WTC11 (cell line): ENCODE results near the gene STX18. TPM values are rescaled to one million over a fixed set of nuclear protein-coding genes. Genes with fewer than 3 reads are reported as not detected.

ENCODE experiments used
- ATAC-seq: fragments of 200-7000 bp; cut with Tn5 transposase; 2 replicates; pipeline ENCODE4 v1.10.0; 2021; ENCODE audit warnings: mild to moderate bottlenecking, moderate library complexity
- CTCF ChIA-PET: fragments of 300-600 bp; sonication (Branson Sonifier 250); formaldehyde crosslinking; loops from one replicate; lab custom pipeline; 2021; ENCODE audit warnings: antibody characterized with exemption; lab: Charles Lee
- POLR2A ChIA-PET: fragments of 350-600 bp; sonication (Branson Sonifier 250); formaldehyde crosslinking; loops from one replicate; lab custom pipeline; 2021; ENCODE audit warnings: antibody characterized with exemption; lab: Charles Lee
- DNase-seq: peaks from one replicate; pipeline ENCODE4 v3.0.0; 2021; ENCODE audit warnings: low spot score
- H3K27ac Mint-ChIP-seq: 2 replicates; pipeline ENCODE4 v1.8.0; 2021; ENCODE audit warnings: mixed read lengths
- H3K27me3 Mint-ChIP-seq: 2 replicates; pipeline ENCODE4 v1.8.0; 2021; ENCODE audit warnings: low read depth, mild to moderate bottlenecking, moderate library complexity, mixed read lengths
- H3K36me3 Mint-ChIP-seq: 2 replicates; pipeline ENCODE4 v1.8.0; 2021; ENCODE audit warnings: mixed read lengths
- H3K4me1 Mint-ChIP-seq: 2 replicates; pipeline ENCODE4 v1.8.0; 2022; ENCODE audit warnings: mixed read lengths
- H3K4me3 Mint-ChIP-seq: 2 replicates; pipeline ENCODE4 v1.8.0; 2021; ENCODE audit warnings: mild to moderate bottlenecking, moderate library complexity, mixed read lengths
- H3K9me3 Mint-ChIP-seq: 2 replicates; pipeline ENCODE4 v1.8.0; 2021; ENCODE audit warnings: mixed read lengths
- ATF1 ChIP-seq: sonication (generic); formaldehyde crosslinking; IDR thresholded peaks from 2 replicates; pipeline ENCODE4 v1.8.1; 2023; ENCODE audit warnings: mild to moderate bottlenecking, moderate library complexity, missing genetic modification reagents
- CREB1 ChIP-seq: sonication (generic); formaldehyde crosslinking; IDR thresholded peaks from 2 replicates; pipeline ENCODE4 v1.8.0; 2023; ENCODE audit warnings: mild to moderate bottlenecking, missing genetic modification reagents
- ESRRA ChIP-seq: sonication (generic); formaldehyde crosslinking; IDR thresholded peaks from 2 replicates; pipeline ENCODE4 v1.8.1; 2022; ENCODE audit warnings: mild to moderate bottlenecking, missing genetic modification reagents, borderline replicate concordance
- GABPB1 ChIP-seq: sonication (generic); formaldehyde crosslinking; IDR thresholded peaks from 2 replicates; pipeline ENCODE4 v1.8.1; 2023; ENCODE audit warnings: mild to moderate bottlenecking, missing genetic modification reagents
- KAT7 ChIP-seq: sonication (generic); formaldehyde crosslinking; IDR thresholded peaks from 2 replicates; pipeline ENCODE4 v1.8.1; 2023; ENCODE audit warnings: missing genetic modification reagents, mild to moderate bottlenecking, borderline replicate concordance
- NFE2L1 ChIP-seq: sonication (generic); formaldehyde crosslinking; IDR thresholded peaks from 2 replicates; pipeline ENCODE4 v1.8.1; 2023; ENCODE audit warnings: missing genetic modification reagents
- NR2C2 ChIP-seq: sonication (generic); formaldehyde crosslinking; IDR thresholded peaks from 2 replicates; pipeline ENCODE4 v1.8.0; 2022; ENCODE audit warnings: mild to moderate bottlenecking, missing genetic modification reagents
- SMAD3 ChIP-seq: sonication (generic); formaldehyde crosslinking; IDR thresholded peaks from 2 replicates; pipeline ENCODE4 v1.8.0; 2022; ENCODE audit warnings: missing genetic modification reagents, mild to moderate bottlenecking, borderline replicate concordance
- TEAD1 ChIP-seq: sonication (generic); formaldehyde crosslinking; IDR thresholded peaks from 2 replicates; pipeline ENCODE4 v1.8.0; 2022; ENCODE audit warnings: mild to moderate bottlenecking, missing genetic modification reagents
- ZBTB21 ChIP-seq: sonication (generic); formaldehyde crosslinking; IDR thresholded peaks from 2 replicates; pipeline ENCODE4 v1.8.1; 2023; ENCODE audit warnings: mild to moderate bottlenecking, missing genetic modification reagents, borderline replicate concordance
- ZNF121 ChIP-seq: sonication (generic); formaldehyde crosslinking; IDR thresholded peaks from 2 replicates; pipeline ENCODE4 v1.8.0; 2023; ENCODE audit warnings: missing genetic modification reagents
- ZNF396 ChIP-seq: fragments of 250-450 bp; sonication (Bioruptor Pico); IDR thresholded peaks from 2 replicates; pipeline ENCODE4 v1.8.0; 2021; ENCODE audit warnings: mild to moderate bottlenecking, moderate library complexity, borderline replicate concordance
- total RNA-seq: library from RNA; stranded (reverse); gene quantifications from 3 replicates; pipeline ENCODE4 v1.2.3, GENCODE V29; 2021
- TF ChIP-seq, protein P1 (sequence below): sonication (generic); formaldehyde crosslinking; IDR thresholded peaks from 2 replicates; pipeline ENCODE4 v1.8.0; 2023; ENCODE audit warnings: missing genetic modification reagents, mild to moderate bottlenecking, borderline replicate concordance
- TF ChIP-seq, protein P2 (sequence below): sonication (generic); formaldehyde crosslinking; IDR thresholded peaks from 2 replicates; pipeline ENCODE4 v1.8.0; 2023; ENCODE audit warnings: mild to moderate bottlenecking, missing genetic modification reagents
- TF ChIP-seq, protein P3 (sequence below): sonication (generic); formaldehyde crosslinking; IDR thresholded peaks from 2 replicates; pipeline ENCODE4 v1.8.0; 2022; ENCODE audit warnings: missing genetic modification reagents
- TF ChIP-seq, protein P4 (sequence below): sonication (generic); formaldehyde crosslinking; IDR thresholded peaks from 2 replicates; pipeline ENCODE4 v1.8.1; 2023; ENCODE audit warnings: mild to moderate bottlenecking, missing genetic modification reagents, borderline replicate concordance
- TF ChIP-seq, protein P5 (sequence below): sonication (generic); formaldehyde crosslinking; IDR thresholded peaks from 2 replicates; pipeline ENCODE4 v1.8.1; 2022; ENCODE audit warnings: mild to moderate bottlenecking, moderate library complexity, missing genetic modification reagents
- TF ChIP-seq, protein P6 (sequence below): sonication (generic); formaldehyde crosslinking; IDR thresholded peaks from 2 replicates; pipeline ENCODE4 v1.8.1; 2023; ENCODE audit warnings: mild to moderate bottlenecking, missing genetic modification reagents, moderate library complexity
- TF ChIP-seq, protein P7 (sequence below): sonication (generic); formaldehyde crosslinking; IDR thresholded peaks from 2 replicates; pipeline ENCODE4 v1.8.1; 2023; ENCODE audit warnings: mild to moderate bottlenecking, moderate library complexity, missing genetic modification reagents

STX18 gene
- total RNA-seq, 1 experiment from 2014 or later = 16.9 TPM

DNA sequence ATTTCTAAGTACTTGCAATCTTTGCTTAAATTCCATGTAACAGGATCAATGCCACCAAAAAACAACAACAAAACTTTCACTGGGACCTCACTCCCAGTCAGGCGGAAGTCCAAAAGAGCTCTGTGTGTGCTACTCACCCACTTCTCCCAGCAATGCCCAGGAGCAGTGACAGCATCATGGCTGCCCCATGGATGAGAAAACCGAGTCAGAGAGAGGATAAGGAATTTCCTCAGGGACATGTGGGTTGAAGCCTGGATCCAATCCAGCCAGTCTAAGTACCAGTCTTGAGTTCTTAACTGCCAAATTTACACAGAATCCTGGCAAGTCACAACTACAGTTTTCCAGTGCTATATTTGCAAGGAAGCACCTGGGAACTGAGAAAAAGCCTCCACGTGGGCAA is 64.5 kb downstream of the STX18 start (continued):
- TF ChIP-seq, protein P1, sequence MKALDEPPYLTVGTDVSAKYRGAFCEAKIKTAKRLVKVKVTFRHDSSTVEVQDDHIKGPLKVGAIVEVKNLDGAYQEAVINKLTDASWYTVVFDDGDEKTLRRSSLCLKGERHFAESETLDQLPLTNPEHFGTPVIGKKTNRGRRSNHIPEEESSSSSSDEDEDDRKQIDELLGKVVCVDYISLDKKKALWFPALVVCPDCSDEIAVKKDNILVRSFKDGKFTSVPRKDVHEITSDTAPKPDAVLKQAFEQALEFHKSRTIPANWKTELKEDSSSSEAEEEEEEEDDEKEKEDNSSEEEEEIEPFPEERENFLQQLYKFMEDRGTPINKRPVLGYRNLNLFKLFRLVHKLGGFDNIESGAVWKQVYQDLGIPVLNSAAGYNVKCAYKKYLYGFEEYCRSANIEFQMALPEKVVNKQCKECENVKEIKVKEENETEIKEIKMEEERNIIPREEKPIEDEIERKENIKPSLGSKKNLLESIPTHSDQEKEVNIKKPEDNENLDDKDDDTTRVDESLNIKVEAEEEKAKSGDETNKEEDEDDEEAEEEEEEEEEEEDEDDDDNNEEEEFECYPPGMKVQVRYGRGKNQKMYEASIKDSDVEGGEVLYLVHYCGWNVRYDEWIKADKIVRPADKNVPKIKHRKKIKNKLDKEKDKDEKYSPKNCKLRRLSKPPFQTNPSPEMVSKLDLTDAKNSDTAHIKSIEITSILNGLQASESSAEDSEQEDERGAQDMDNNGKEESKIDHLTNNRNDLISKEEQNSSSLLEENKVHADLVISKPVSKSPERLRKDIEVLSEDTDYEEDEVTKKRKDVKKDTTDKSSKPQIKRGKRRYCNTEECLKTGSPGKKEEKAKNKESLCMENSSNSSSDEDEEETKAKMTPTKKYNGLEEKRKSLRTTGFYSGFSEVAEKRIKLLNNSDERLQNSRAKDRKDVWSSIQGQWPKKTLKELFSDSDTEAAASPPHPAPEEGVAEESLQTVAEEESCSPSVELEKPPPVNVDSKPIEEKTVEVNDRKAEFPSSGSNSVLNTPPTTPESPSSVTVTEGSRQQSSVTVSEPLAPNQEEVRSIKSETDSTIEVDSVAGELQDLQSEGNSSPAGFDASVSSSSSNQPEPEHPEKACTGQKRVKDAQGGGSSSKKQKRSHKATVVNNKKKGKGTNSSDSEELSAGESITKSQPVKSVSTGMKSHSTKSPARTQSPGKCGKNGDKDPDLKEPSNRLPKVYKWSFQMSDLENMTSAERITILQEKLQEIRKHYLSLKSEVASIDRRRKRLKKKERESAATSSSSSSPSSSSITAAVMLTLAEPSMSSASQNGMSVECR (CRISPR knock-in tag) = no peak
- TF ChIP-seq NFE2L1 = no peak
- TF ChIP-seq, protein P2, sequence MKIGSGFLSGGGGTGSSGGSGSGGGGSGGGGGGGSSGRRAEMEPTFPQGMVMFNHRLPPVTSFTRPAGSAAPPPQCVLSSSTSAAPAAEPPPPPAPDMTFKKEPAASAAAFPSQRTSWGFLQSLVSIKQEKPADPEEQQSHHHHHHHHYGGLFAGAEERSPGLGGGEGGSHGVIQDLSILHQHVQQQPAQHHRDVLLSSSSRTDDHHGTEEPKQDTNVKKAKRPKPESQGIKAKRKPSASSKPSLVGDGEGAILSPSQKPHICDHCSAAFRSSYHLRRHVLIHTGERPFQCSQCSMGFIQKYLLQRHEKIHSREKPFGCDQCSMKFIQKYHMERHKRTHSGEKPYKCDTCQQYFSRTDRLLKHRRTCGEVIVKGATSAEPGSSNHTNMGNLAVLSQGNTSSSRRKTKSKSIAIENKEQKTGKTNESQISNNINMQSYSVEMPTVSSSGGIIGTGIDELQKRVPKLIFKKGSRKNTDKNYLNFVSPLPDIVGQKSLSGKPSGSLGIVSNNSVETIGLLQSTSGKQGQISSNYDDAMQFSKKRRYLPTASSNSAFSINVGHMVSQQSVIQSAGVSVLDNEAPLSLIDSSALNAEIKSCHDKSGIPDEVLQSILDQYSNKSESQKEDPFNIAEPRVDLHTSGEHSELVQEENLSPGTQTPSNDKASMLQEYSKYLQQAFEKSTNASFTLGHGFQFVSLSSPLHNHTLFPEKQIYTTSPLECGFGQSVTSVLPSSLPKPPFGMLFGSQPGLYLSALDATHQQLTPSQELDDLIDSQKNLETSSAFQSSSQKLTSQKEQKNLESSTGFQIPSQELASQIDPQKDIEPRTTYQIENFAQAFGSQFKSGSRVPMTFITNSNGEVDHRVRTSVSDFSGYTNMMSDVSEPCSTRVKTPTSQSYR (CRISPR knock-in tag) = no peak
- no peak for TF ChIP-seq GABPB1 (CRISPR knock-in tag)
- no peak for TF ChIP-seq ESRRA (CRISPR knock-in tag)
- TF ChIP-seq CREB1 = no peak
- TF ChIP-seq, protein P3, sequence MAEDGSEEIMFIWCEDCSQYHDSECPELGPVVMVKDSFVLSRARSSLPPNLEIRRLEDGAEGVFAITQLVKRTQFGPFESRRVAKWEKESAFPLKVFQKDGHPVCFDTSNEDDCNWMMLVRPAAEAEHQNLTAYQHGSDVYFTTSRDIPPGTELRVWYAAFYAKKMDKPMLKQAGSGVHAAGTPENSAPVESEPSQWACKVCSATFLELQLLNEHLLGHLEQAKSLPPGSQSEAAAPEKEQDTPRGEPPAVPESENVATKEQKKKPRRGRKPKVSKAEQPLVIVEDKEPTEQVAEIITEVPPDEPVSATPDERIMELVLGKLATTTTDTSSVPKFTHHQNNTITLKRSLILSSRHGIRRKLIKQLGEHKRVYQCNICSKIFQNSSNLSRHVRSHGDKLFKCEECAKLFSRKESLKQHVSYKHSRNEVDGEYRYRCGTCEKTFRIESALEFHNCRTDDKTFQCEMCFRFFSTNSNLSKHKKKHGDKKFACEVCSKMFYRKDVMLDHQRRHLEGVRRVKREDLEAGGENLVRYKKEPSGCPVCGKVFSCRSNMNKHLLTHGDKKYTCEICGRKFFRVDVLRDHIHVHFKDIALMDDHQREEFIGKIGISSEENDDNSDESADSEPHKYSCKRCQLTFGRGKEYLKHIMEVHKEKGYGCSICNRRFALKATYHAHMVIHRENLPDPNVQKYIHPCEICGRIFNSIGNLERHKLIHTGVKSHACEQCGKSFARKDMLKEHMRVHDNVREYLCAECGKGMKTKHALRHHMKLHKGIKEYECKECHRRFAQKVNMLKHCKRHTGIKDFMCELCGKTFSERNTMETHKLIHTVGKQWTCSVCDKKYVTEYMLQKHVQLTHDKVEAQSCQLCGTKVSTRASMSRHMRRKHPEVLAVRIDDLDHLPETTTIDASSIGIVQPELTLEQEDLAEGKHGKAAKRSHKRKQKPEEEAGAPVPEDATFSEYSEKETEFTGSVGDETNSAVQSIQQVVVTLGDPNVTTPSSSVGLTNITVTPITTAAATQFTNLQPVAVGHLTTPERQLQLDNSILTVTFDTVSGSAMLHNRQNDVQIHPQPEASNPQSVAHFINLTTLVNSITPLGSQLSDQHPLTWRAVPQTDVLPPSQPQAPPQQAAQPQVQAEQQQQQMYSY (CRISPR knock-in tag) = no peak
- TF ChIP-seq, protein P4, sequence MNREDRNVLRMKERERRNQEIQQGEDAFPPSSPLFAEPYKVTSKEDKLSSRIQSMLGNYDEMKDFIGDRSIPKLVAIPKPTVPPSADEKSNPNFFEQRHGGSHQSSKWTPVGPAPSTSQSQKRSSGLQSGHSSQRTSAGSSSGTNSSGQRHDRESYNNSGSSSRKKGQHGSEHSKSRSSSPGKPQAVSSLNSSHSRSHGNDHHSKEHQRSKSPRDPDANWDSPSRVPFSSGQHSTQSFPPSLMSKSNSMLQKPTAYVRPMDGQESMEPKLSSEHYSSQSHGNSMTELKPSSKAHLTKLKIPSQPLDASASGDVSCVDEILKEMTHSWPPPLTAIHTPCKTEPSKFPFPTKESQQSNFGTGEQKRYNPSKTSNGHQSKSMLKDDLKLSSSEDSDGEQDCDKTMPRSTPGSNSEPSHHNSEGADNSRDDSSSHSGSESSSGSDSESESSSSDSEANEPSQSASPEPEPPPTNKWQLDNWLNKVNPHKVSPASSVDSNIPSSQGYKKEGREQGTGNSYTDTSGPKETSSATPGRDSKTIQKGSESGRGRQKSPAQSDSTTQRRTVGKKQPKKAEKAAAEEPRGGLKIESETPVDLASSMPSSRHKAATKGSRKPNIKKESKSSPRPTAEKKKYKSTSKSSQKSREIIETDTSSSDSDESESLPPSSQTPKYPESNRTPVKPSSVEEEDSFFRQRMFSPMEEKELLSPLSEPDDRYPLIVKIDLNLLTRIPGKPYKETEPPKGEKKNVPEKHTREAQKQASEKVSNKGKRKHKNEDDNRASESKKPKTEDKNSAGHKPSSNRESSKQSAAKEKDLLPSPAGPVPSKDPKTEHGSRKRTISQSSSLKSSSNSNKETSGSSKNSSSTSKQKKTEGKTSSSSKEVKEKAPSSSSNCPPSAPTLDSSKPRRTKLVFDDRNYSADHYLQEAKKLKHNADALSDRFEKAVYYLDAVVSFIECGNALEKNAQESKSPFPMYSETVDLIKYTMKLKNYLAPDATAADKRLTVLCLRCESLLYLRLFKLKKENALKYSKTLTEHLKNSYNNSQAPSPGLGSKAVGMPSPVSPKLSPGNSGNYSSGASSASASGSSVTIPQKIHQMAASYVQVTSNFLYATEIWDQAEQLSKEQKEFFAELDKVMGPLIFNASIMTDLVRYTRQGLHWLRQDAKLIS = no peak
- TF ChIP-seq ZBTB21 = no peak

DNA sequence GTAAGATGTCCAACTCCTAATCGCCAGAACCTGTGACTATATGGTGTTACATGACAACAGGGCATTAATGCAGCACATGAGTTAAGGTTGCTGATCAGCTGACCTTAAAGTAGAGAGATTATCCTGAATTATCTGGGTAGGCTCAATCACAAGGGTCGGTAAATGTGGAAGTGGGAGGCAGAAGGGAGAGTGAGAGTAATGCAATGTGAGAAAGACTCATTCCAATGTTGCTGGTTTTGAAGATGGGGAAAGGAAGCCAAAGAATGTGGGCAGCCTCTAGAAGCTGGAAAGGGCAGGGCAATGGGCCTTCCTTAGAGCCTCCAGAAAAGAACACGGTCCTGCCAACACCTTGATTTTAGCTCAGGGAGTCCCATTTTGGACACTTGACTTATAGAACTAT is 67.4 kb downstream of the STX18 start:
- no peak for ATAC-seq
- Mint-ChIP-seq H3K27ac (no peak overlapping the region), H3K4me1 (peaks cover 7% of the 10 kb centered on the region), H3K36me3 (no peaks in the 10 kb centered on the region), H3K9me3 (no peaks in the 10 kb centered on the region), H3K27me3 (no peaks in the 10 kb centered on the region), H3K4me3 (no peak overlapping the region)
- TF ChIP-seq ZNF396 = no peak
- TF ChIP-seq, protein P5, sequence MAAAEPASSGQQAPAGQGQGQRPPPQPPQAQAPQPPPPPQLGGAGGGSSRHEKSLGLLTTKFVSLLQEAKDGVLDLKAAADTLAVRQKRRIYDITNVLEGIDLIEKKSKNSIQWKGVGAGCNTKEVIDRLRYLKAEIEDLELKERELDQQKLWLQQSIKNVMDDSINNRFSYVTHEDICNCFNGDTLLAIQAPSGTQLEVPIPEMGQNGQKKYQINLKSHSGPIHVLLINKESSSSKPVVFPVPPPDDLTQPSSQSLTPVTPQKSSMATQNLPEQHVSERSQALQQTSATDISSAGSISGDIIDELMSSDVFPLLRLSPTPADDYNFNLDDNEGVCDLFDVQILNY (CRISPR knock-in tag) = no peak
- no peak for TF ChIP-seq SMAD3
- no peak for TF ChIP-seq ATF1 (CRISPR knock-in tag)
- no peak for TF ChIP-seq KAT7
- no peak for TF ChIP-seq NR2C2 (CRISPR knock-in tag)
- TF ChIP-seq TEAD1 = no peak
- TF ChIP-seq, protein P6, sequence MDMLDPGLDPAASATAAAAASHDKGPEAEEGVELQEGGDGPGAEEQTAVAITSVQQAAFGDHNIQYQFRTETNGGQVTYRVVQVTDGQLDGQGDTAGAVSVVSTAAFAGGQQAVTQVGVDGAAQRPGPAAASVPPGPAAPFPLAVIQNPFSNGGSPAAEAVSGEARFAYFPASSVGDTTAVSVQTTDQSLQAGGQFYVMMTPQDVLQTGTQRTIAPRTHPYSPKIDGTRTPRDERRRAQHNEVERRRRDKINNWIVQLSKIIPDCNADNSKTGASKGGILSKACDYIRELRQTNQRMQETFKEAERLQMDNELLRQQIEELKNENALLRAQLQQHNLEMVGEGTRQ (CRISPR knock-in tag) = no peak
- no peak for TF ChIP-seq ZNF121 (CRISPR knock-in tag)
- TF ChIP-seq, protein P7, sequence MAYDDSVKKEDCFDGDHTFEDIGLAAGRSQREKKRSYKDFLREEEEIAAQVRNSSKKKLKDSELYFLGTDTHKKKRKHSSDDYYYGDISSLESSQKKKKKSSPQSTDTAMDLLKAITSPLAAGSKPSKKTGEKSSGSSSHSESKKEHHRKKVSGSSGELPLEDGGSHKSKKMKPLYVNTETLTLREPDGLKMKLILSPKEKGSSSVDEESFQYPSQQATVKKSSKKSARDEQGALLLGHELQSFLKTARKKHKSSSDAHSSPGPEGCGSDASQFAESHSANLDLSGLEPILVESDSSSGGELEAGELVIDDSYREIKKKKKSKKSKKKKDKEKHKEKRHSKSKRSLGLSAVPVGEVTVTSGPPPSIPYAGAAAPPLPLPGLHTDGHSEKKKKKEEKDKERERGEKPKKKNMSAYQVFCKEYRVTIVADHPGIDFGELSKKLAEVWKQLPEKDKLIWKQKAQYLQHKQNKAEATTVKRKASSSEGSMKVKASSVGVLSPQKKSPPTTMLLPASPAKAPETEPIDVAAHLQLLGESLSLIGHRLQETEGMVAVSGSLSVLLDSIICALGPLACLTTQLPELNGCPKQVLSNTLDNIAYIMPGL = no peak
- ChIA-PET CTCF (interaction anchor here (0.8 kb wide), 1 partner anchor 14 kb away, joined by 3 read pairs; no protein-coding TSS in a partner anchor), POLR2A (no interaction called here)
- no peak for DNase-seq
